Sciatic nerve (tissue), 2 donors: ENCODE measurements around the gene TEX26. TPM values are rescaled to one million over a fixed set of nuclear protein-coding genes. Genes with fewer than 3 reads are reported as not detected.
"Not testable (repeated sequence)": the region's sequence is repeated elsewhere in the genome, so short reads cannot be mapped to it uniquely, and the experiment has no call there.

Source experiments
- ATAC-seq: fragments of 200-7000 bp; cut with Tn5 transposase; one replicate; pipeline ENCODE4 v1.9.1; 2020; ENCODE audit warnings: mild to moderate bottlenecking, moderate library complexity
- DNase-seq: peaks from one replicate; pipeline ENCODE4 v3.0.0-alpha.2; 2020; ENCODE audit warnings: low spot score
- intact Hi-C: fragments of 100-400 bp; cut with DNase I; formaldehyde crosslinking; loops from one replicate; pipeline ENCODE4 v1.14.2; 2022
- total RNA-seq: library from RNA; stranded (reverse); fragmentation: NEBNext Ultra II Directional; extraction: Animal tissue kit (Norgen Biotek cat#: 25700); gene quantifications from one replicate; pipeline ENCODE4 v1.2.1, GENCODE V29; 2021
- donor health status: DM: no; HTN: no; CAD: no.
- donor health status: DM: no; HTN: no; CAD: no.

TEX26 gene
- total RNA-seq, 1 donor from 2014 or later: 0.31 TPM

DNA sequence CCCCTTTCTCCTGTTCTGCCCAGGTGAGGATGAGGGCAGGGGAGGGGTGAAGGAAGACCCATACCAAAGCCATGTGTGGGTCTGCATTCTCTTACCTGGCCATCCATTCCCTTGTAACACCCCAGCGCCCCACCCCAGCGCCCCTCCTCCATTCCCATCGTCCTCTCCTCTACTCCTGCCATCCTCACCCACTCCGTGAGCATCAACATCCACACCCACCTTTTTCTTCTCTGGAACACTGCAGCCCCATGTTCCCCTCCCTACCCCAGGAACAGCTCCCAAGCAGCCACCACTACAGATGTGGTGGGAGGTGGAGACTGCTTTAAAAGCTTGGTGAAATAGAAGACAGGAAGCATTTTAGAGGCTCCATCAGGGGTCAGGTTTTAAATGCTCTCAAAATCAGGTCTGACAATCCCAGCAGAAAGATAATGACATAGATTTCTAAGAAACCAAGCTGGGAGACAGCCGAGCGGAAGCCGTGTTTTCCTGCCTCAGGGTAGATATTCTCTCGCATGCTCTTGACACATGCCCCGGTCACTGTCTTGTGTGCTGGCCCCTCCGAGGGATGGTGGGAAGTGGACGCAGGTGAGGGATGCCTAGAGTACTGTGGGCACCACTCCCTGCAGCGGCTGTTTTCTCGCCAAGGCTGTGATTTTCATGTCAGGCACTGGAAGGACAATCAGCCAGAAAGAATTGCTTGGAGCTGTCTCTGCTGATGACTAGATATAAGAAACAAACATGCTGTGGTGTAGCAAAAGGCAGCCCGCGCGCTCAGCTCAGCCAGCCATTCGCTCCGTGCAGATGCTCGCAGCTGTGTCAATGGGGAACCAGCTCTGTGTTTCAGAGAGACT lies 16.5 kb upstream of the TEX26 start:
- peak; percentile 29 for ATAC-seq
- intact Hi-C loops: no loop called here
- DNase-seq: no peak

DNA sequence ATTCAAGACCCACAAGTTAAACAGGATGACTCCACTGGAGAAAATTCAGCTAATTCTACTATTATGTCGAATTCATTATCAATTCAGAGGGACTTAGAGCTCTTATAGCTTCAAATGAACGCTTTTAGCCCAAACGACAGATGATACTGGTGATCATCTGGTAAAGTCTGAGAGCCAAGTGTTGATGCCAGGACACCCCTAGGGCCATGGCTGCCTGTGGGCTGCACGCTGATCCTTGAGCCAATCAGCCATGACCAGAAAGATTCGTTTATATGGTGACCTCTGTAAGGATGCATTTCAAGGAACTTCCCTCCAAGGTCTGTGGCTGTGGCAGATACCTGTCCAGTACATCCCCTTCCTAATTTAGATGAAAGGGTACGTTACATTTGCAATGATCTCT lies 15.5 kb upstream of the TEX26 start:
- no peak for ATAC-seq
- no peak for DNase-seq
- intact Hi-C loops: no loop called here

DNA sequence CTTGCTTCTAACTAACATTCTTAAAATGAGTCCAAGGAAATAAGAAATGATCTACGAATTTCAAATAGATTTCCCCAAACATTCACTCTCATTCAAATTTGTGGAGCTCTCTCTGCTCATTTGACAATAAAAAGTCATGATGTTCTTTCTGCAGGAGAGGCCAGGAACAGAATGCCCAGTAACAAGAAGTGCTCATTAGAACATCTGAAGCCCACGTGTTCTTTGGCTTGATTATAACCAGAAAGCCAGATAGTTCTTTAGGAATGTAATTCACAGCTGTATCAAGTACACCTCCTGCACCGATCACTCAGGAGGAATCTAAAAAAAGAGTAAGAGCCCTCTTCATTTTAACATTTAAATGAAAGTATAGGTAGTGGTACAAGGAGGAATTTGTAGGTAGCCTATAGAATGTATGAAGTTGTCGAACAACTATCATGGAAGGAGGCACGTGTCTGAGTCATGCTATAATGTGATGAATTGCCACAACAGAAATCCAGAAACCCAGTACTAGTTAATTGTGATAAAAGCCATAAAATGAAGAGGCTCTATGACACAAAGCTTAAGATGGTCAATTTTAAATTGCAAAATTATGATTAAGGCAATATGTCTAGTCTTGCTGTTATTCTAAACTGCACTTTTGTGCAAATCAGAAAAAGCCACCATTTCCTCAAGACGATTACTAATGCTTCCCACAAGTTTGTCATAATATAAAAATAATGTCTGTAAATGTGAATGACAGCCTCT lies 13.6 kb upstream of the TEX26 start:
- no peak for DNase-seq
- intact Hi-C loops: no loop called here
- no peak for ATAC-seq

DNA sequence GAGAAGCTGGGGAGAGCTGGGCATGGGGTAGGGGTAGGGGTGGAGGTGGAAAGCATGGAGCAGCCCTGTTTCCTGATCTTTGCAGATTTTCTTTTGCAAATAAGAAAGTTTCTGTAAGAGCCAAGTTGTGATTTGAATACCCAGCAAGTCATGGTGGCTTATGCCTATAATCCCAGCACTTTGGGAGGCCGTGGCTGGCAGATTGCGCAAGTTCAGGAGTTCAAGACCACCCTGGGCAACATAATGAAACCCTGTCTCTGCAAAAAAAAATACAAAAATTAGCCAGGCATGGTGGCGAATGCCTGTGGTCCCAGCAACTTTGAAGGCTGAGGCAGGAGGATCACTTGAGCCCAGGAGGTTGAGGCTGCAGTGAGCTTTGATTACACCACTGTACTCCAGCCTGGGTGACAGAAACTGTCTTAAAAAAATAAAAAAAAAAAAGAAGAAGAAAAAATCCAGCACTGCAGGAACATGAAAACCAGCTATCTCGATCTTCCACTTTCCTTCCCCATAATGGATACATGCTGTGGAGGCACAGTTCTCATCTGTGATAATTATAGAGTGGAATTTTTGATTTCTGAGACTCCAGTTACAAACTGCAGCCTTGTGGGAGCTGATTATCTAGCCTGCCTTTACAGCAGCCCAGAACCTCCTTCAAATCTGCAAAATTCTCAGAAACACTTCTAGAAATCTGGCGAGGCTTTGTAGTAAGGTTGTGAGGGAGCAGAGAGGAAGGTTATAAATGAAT lies 12.1 kb upstream of the TEX26 start:
- intact Hi-C loops: no loop called here
- DNase-seq (no peak), ATAC-seq (no peak)

DNA sequence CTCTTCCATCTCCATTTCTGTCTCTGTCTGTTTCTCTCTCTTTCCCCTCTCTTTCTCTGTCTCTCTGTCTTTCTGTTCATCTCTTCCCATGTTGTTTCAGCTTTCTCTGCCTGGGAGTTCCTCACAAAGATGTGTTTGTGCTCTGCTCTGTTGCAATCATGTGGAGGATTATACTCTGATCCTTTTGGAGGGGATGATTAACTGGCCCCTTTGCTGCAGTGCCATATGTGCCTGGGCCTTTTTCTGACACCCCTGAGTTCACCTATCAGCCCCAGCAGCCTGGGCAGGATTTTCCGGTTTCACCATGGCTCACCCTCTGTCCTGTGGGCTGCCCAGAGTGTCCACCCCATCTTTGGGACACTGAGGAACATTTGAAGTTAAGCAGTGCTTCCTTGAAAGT lies 9.0 kb upstream of the TEX26 start:
- no peak for DNase-seq
- ATAC-seq: no peak
- intact Hi-C loops: no loop called here

DNA sequence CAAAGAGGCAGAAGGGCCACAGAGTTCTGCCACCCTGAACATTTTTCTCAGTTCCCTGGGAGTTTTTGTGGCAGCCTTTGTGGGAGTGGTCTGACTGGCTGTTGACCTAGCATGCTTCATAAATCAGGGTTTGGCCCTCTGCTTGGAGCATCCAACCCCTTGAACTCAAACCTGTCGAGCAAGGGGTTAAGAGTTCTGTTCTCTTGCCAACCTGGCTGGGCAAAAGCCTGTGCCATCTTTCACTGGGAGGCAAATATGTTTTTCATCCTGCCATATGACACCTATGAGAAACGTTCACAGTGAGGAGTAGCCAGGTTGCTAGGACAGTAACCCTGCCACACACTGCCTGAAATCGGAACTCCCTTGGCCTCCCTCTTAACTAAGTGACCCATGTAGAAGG lies 7.7 kb upstream of the TEX26 start:
- ATAC-seq (no peak), DNase-seq (no peak)
- intact Hi-C loops: no loop called here

DNA sequence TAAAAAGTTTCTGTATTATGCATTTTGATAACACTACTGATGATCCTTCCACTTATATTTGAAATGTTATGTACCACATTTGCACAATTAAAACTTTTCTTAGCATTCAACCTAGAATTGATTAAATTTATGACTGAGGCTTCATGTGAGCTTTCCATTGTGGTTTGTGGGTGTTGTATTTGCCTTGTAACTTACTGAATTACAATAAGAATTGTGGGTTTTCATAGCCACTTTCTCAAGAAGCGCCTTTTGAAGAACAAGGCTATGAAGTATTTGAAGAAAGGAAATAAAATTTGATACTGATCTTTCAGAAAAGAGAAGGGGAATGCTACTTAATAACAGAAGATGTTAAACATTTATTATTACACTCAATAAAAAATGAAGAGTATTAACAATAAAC lies 7.0 kb upstream of the TEX26 start:
- DNase-seq (no peak), ATAC-seq (no peak)
- intact Hi-C loops: no loop called here

DNA sequence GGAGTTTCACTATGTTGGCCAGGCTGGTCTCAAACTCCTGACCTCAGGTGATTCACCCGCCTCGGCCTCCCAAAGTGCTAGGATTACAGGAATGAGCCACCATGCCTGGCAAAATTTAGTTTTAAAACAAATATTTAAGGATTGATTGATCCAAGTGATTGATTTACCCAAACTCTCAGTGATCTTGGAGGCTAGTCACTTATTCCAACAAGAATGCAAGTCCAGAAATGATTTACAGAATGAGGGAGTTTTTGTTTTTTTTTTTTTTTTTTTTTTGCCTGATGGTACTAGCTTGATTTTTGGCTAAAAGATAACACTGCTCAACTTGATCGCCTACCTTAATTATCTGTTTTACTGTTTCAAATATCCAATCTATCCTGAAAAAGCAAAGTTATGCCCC lies 5.7 kb upstream of the TEX26 start:
- no peak for ATAC-seq
- no peak for DNase-seq
- intact Hi-C loops: no loop called here

DNA sequence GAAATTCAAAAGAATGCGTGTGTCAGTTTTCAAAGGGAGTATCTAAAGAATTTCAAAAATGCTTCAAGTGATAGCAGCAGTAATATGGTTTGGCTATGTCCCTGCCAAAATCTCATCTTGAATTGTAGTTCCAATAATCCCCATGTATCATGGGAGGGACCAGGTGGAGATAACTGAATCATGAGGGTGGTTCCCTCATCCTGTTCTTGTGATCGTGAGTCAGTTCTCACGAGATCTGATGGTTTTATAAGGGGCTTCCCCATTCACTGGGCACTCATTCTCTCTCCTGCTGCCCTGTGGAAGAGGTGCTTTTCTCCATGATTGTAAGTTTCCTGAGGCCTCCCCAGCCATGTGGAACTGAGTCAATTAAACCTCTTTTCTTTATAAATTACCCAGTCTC lies 5.3 kb upstream of the TEX26 start:
- ATAC-seq: peak; percentile 16
- DNase-seq, intact Hi-C loops: not testable (repeated sequence)

DNA sequence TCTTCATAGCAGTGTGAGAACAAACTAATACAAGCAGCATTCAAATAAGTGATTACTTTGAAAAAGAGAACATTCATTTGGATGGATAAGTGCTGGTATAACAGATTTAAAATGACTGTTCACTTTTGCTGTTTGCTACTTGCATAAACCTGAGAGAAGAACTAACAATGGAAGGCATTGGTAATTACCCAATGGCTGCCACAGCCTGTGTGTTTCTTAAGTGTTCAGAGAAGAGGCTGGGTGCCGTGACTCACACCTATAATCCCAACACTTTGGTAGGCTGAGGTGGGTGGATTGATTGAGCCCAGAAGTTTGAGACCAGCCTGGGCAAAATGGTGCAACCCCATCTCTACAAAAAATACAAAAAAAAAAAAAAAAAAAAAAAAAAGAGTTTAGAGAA lies 4.9 kb upstream of the TEX26 start:
- intact Hi-C loops: no loop called here
- ATAC-seq: no peak
- no peak for DNase-seq

DNA sequence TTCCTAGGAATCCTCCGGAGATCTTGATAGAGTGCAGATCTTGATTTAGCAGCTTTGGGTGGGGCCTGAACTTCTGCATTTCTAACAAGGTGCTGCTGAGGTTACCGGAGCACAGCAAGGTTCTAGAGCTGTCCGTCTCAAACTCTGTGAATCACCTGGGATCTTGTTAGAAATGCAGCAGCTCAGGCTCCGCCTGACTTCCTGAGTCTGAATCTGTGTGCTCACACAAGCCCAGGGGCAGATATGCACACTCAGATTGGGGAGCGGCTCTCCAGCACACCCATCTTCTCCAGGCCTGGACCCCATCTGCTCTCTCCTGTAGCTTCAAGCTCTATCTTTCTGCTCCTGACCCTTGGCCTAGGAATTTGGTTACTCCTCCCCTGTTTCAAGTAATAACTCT lies 3.5 kb upstream of the TEX26 start:
- DNase-seq (no peak), ATAC-seq (peak; percentile 31)
- intact Hi-C loops: no loop called here

DNA sequence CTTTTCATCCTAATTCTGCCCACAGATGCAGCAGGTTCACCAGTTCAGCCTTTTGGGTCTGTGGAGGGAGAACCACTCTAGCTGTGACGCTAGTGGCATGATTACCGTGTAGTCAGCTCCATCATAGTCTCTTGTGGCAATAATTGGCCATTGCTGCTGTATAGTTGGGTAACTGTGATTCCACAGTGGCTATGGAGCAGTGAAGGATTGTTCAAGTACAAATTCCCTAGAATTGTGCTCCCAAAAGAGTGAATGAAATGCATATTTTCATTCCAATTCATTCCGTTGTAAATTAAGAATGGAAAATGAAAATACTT lies 856 bp downstream of the TEX26 start:
- peak; percentile 44 for ATAC-seq
- no peak for DNase-seq
- intact Hi-C loops: no loop called here

DNA sequence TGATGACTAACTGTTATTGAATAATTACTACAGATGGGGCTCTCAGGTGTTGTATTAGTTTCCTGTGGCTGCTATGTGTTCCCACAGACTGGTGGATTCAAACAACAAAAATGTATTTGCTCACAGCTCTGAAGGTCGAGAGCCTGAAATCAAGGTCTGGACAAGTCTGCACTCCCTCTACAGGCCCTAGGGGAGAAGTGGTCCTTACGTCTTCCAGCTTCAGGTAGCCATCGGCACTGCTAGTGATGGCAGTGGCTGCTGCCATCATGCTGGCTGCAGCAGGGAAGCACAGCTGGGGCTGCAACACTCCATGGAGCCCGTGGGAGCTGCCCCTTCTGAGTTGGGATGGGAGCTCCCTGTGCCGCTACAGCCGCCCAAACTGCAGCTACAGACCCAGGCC lies 1.9 kb downstream of the TEX26 start:
- ATAC-seq: no peak
- intact Hi-C loops: no loop called here
- DNase-seq: no peak

DNA sequence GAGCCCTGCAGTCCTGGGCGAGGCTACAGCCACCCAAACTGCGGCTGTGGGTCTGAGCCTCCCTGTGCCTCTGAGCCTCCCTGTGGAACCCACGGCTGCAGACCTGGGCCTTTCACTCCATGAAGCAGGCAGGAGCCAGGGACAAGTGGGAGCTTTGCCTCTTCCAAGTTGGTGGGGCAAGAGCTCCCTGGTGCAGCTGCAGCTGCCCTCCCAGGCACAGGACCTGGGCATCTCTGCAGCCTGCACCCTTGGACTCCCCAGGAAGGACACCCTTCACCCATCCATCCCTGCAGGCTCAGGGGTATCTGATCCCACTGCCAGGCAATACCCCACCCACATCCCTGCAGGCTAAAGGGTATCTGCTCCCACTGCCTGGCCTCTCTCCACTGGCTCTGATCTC lies 2.3 kb downstream of the TEX26 start:
- no peak for DNase-seq
- no peak for ATAC-seq
- intact Hi-C loops: no loop called here

DNA sequence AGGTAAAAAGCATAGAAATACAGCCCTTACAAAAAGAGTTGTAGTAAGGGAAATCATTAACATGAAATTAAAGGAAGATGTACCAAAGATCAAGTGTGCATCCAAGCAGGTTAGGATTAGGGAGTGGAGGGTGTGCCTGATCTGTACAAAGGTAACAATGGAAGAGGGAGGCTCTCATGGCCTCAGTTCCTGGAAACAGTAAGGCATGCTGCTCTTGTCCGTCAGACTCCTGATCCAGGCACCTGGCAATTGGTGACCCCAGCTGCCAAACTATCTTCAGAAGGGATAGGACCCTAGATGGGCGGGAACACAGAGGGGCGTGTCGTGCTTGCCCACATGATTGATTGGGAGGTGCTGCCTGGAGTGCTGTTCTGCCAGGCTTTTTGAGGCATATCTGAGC lies 4.5 kb downstream of the TEX26 start:
- no peak for ATAC-seq
- DNase-seq: no peak
- intact Hi-C loops: no loop called here

DNA sequence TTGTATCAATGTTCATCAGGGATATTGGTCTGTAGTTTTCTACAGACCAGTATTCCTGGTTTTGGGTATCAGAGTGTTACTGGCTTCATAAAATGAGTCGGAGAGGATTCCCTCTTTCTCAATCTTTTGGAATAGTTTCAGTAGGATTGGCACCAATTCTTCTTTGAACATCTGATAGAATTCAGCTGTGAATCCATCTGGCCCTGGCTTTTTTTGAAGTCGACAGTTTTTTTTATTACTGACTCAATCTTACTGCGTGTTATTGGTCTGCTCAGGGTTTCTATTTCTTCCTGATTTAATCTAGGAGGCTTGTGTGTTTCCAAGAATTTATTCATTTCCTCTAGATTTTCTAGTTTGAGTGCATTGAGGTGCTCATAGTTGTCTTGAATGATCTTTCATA lies 11.4 kb downstream of the TEX26 start:
- ATAC-seq: no peak
- intact Hi-C loops: no loop called here
- DNase-seq: no peak

DNA sequence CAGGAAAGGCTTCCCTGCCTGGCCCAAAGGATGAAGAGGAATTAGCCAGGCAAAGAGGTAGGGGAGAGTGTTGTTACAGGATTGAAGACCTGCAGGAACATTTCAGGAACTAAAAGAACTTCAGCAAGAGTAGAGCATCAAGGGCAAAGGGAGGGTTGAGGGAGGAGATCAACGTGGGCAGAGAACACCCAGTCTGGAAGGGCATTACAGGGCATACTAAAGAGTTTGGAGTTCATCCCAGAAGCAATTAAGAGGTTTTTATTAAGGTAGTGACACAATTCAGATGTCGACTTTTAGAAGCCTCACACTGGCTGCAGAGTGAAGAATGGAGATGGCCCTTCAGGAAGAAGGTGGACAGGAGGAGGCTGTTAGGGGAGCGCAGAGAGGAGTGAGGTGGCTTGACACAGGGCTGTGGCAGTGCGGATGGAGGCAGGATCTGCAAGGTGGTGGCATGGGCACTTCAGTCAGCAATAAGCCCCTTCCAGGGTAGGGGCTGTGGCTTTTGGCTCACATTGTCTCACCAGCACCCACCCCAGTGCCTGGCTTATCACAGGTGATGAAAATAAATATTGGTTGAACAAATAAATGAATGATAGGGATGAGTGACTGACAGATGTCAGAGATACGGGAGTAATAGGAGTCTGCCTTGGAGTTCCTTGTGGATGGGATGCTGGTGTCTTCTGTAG lies 24.9 kb downstream of the TEX26 start:
- intact Hi-C loops: no loop called here
- ATAC-seq: no peak
- DNase-seq: no peak

DNA sequence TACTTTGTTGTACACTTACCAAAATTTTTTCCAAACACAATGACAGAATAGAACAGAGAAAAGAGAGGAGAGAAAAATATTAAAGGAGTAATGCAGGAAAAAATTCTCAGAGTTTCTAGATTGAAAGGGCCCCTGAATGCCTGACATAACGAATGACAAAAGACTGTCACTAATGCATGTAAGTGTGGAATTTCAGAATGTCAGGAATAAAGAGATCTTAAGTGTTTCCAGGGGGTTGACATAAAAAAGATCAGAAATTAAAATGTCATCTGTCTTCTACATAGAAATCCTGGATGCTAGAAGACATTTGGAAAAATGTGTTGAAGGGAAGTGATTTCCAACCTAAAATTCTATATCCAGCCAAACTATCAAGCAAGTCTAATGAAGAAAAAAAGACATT lies 27.2 kb downstream of the TEX26 start:
- DNase-seq (no peak), ATAC-seq (no peak)
- intact Hi-C loops: no loop called here

DNA sequence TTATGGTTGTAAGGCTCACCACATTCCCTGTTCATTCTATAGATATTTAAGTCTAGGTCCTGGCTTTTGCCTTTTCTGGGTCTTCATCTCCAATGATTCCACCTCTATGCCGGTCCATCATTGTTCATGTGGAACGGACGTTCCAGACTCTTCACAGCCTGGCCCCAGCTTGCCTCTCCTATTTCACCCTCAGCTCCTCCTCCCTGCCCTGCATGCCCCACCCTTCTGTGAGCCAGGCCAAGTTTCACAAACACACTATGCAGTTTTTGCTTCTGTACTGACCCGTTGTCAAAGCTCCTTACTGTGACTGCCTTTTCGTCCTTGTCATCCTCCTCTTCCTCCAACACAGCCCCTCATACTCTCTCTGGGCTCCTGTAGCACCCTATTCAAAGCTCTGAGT lies 31.3 kb downstream of the TEX26 start:
- DNase-seq (no peak), ATAC-seq (peak; percentile 63)
- intact Hi-C loops: no loop called here

DNA sequence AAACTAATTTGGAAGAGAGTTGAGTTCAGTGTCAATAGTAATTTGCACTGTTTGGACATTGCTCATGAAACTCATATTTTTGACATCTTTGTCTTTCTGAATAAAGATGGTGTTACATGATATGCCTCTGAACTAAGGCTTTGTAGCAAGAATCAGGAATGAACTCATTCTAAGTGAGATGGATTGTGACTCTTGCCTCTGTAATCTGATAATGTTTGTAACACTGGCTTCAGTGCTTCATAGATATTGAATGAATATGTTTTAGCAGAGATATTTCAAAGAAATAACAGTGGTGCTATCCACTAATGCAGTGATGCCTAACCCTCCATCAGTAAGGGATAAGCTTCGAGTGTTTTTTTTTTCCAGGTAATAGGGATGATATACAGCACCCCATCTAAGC lies 32.9 kb downstream of the TEX26 start:
- intact Hi-C loops: no loop called here
- ATAC-seq (no peak), DNase-seq (no peak)
